GM21717 (cell line): ENCODE measurements around the gene TPCN2.

Source experiments
- ATAC-seq: cut with Tn5 transposase; IDR thresholded peaks from one replicate; pipeline ENCODE4 v1.9.1; 2021; ENCODE audit warnings: mild to moderate bottlenecking, moderate library complexity; ENCODE audit not compliant: unreplicated experiment

Gene TPCN2

DNA sequence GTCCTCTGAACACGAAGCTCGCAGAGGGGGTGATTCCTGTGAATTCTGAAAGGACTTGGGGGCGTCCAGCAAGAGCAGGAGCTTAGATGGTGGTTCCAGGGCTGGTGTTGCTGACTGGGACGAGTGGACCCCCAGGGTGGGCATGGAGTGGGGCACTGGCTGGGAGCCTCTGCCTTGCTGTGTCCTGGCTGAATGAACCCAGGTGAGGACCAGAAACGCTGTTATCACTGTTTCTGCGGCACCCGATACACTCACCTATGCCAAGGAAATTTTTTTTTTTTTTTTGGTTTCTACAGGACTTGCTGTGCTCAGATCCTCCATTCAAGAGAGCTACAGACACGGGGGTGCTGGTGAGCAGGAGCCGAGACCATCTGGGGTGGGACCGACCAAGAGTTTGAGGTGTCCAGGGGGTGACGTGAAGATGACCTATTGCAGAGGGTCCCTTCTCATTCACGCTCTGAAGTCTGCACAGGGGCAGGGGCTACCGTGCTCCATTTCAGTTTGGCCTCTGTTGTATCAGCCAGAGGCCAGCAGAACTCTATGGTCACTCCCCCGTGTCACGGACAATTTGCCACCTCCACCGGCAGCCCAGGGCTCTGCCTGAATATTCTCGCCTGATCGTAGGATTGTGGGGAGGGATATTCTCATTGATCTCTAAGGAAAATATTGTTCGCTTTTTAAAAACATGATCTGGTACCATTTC, 110.6 kb downstream of the TPCN2 start:
- no peak for ATAC-seq

DNA sequence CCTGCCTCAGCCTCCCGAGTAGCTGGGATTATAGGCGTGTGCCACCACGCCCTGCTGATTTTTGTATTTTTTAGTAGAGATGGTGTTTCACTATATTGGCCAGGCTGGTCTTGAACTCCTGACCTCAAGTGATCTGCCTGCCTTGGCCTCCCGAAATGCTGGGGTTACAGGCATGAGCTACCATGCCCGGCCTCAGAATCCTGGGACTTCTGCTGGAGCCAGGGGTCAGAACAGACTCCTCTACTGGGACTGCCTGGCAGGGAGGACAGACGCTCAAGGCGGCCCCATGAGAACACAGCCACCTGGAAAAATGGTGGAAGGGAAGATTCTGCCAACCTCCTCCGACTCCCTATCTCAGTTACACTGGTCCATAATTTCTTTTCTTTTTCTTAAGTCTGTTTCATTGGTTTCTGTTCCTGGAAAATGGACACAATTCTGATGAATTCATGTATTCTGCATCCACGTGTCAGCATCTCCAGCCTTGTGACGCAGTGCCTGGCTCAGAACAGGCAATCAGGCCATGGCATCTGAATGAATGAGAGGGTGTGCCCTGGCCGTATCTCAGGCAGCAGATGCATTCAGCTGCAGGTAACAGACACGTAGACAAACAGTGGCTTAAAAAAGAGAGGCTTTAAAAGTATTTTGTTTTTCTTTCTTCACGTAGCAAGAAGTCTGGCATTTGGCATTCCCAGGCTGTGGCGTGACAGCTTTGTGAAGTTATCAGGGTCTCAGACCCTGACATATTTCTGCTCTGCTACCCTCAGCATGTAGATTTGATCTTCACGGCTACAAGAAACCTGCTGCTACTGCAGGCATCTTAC, 111.8 kb downstream of the TPCN2 start:
- no peak for ATAC-seq

DNA sequence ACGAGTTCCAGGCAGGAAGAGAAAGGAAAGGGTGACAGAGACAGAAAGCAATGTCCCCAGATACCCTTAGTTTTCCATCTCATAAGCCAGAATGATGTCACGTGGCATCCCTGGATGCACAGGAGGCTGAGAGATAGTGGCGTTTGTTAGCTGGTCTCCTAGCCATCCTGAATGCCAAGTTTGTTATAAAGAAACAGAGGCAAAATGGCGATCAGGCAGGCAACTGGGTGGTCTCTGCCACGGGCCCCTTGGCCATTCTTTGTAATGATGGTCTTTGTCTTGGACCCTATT, 112.3 kb downstream of the TPCN2 start:
- no peak for ATAC-seq

DNA sequence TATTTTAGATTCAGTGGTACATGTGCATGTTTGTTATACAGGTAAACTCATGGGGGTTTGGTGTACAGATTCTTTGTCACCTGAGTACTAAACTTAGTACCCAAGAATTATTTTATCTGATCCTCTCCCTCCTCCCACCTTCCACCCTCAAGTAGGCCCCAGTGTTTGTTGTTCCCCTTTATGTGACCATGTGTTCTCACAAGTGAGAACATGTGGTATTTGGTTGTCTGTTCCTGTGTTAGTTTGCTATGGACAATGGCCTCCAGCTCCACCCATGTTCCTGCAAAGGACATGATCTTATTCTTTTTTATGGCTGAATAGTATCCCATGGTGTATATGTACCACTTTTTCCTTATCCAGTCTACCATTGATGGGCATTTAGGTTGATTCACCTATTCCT, 113.8 kb downstream of the TPCN2 start:
- ATAC-seq = no peak

DNA sequence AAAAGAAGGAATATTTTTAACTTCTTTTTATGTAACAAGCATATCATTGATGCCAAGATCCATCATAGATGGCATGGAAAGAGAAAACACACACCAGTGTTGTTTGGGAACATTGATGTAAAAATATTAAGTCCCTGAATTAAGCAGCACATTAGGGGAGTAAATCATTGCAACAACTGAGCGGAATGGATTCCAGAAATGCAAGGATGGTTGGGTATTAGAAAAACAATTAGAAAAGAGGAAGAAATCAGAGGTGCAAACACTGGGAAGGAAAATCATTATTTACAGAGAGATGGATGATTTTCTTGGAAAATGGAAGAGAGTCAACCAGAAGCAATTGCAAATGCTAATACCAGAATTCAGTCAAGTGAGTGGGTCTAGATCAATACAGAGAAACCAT, 115.1 kb downstream of the TPCN2 start:
- ATAC-seq = no peak

DNA sequence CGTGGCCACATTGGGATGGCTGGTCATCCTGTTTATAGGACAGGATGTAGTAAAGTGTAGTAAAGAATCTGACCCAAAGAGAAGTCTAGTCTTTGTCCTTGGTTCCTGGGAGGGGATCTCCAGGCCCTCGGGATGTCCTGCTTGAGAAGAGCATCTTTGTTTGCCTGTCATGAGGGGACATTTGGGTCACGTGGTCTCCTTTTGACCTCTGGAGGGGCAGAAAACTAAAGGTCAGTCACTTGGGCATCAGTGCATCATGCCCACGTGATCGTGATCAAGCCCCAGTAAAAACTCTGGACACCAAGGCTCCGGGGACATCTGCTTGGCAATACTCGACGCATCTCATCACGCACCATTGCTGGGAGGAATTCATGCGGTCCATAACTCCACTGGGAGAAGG, 116.1 kb downstream of the TPCN2 start:
- no peak for ATAC-seq

DNA sequence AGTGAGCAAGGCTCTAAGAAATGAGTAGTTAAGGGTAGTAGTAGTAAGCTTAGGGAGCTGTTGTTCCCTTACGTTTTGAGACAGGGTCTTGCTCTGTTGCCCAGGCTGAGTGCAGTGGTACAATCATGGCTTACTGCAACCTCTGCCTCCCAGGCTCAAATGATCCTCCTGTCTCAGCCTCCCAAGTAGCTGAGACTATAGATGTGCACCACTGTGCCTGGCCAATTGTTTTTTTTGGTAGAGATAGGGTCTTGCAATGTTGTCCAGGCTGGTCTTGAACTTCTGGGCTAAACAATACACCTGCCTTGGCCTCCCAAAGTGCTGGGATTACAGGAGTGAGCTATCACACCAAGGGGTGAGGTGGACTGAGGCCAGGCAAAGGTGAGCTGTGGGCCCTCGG, 117.0 kb downstream of the TPCN2 start:
- no peak for ATAC-seq

DNA sequence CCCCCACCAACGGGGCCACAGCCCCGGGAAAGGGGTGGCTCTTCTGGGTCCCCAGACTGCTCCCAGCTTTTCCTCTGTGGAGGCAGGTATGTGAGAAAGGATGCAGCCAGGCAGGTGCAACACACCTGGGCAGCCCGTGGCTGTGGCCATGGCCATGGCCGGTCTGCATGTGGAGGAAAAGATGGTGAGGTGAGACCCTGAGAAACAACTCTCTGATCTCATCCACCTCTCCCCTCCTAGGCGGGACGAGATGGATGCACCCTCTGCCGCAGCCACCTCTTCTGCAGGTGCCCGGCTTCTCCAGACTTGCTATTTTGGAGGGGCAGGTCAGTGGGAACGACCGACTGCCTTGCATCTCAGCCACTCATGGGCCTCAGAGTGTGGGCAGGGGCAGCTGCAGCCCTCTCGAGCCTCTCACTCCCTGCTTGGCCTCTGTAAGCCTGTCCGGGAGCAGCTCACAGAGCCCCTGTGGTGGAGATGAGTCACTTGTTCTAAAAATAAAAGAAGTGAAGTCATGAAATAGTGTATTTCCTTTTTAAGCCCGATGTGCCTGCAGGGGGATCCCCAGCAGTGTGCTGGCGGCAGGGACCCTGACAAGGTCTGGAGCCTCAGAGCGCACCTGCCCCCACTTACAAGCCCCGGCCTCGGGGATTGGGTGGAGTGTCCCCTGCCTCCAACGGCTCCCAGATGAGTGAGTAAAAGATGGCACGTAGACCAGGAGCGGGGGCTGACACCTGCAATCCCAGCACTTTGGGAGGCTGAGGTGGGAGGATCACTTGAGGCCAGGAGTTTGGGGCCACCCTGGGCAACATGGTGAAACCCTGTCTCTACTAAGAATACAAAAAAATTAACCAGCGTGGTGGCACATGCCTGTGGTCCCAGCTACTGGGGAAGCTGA, 117.7 kb downstream of the TPCN2 start:
- peak; percentile 80 for ATAC-seq

DNA sequence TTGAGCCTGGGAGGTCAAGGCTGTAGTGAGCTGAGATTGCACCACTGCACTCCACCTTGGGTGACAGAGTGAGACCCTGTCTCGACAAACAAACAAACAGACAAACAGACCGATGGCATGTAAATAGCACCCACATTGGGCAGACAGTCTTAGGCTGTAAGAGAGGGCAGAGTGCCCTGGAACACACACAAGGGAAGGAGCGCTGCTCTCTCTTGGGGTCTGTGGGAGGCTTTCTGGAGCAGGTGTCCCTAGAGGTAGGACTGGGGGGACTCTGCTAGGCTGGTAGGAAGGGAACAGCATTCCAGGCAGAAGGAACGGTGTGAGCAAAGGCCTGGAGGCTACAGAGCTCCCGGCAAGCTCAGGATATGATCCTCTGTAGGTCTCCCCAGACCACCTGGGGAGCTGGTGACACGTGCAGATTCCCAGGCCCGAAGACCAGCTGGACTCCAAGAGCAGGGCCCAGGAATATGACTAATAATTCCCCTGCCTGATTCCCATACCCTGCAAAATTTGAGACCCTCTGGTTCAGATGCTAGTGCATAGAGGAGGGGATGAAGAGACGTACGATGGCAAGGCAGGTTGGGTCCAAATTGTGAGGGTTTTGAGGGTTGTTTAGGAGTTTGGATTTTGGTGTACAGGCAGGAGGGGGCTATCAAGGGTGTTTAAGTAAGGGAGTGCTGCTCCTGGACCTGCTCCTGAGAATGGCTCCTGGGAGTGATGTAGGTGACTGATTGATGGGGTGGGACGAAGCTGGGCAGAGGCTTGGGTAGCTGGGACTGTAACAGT, 118.6 kb downstream of the TPCN2 start:
- peak; percentile 9 for ATAC-seq

DNA sequence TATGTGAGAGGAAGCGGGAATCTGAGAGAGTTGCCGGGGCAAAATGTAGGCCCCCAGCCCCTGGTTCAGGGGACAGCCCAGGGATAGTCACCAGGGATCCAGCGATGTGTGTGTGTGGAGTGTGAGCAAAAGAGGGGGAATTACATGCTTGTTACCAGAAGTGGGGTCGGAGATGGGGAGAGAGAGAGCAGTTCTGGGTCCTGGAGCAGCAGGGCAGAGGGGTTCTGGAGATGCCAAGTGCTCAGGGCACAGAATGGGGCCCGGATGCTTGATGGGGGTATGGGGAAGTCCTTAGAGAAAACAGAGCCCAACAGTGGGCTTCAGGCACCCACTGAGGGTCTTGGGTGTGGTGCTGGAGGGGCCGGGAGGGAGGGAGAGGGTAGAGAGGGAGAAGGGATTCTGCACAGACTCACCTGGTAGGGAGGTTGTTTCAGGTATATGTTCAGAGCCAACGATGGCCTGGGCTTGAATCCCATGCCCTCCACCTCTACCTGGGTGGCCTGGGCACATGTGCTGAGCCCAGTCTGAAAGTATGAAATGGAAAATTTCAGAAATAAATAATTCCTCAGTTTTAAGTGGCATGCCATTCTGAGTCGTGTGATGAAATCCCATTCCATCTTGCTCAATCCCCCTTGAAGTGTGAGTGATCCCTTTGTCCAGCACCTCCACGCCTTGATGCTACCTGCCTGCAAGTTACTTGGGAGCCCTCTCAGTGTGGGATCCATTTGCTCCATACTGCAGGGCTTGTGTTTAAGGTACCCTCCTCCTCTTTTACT, 119.4 kb downstream of the TPCN2 start:
- ATAC-seq = no peak

DNA sequence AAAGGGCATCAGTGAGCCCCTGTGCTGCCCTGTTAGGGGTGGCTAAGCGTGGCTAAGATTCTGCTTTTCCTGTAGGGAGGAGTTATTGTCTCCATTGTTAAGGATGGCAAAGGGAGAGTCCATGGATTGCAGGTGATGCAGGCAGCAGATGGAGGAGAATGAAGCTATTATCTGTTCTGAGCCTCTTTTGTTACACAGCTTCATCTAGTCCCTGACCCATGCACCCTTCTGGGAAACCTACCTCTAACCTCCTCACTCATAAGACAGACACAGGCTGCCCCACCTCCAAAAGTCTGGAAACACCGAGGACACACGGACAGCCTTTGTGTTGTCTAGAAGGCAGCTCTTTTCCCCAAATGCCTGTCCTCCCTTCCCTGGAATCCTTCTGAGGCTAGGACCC, 120.7 kb downstream of the TPCN2 start:
- no peak for ATAC-seq

DNA sequence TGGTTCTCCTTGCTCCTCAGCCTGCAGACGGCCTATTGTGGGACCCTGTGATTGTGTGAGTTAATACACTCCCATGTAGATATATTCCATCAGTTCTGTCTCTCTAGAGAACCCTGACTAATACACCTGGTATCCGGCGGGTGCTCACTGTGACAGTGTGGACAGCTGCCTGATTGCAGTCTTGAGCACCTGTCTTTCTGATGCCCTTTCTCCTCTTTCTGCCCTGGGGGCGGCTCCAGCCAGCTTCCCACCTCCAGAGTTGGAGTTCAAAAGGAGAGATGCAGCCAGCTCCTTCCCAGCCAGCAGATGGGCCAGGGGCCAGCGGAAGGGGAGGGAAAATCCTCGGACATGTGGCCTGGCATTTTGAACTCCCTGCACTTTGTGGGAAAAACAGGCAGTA, 122.0 kb downstream of the TPCN2 start:
- no peak for ATAC-seq

DNA sequence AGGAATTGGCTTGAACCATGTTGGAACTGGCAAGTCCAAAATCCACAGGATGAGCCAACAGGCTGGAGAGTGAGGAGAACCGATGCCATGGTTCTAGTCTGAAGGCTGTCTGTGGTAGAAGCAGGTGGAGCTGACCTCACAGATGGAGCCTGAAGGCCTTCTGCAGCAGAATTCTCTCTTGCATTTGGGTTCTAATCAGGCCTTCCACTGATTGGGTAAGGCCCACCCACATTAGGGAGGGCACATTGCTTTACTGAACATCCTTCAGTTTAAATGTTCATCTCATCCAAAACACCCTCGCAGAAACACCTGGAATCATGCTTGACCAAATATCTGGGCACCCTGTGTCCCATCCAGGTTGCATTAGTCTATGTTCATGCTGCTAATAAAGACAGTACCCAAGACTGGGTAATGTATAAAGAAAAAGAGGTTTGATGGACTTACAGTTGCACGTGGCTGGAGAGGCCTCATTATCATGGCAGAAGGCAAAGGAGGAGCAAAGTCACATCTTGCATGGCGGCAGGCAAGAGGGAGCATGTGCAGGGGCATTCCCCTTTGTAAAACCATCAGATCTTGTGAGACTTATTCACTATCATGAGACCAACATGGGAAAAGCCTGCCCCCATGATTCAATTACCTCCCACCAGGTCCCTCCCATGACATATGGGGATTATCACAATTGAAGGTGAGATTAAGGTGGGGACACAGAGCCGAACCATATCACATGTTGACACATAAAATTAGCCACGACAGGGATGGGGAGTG, 122.9 kb downstream of the TPCN2 start:
- no peak for ATAC-seq

DNA sequence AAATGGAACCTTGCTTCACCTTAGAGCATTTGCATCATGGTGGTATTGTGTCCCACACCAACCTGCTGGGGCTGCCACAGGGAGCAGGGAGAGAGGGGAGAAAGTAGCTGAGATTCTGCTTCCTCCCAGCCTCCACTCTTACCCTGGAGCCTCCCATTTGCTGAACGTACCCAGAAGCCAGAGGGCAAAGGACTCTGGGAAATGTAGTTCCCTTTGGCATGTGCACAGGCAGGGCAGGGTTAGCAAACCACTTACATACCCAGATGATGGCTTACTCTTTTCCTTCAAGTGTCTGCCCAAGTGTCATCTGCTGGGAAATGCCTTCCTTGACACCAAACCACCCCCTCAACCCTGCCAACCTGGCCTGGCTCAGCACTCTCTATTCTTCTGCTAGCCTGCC, 123.9 kb downstream of the TPCN2 start:
- no peak for ATAC-seq

DNA sequence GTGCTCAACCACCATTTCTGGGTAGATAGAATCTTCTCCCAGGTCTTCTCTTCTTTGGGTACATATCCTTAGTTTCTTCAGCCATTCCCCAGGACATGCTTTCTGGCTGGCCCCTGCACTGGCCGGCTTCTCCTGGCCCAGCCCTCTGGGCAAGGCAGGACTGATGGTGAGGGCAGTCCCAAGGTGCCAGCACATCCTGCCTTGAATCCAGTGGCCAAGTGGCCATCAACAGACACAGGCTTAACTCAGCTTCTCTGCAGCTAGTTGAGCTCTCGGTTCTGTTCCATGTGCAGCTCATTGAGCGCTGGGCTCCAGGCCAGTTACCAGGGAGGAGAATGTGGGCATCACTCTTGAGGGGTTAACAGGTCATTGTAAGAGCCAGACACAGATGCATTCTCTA, 124.6 kb downstream of the TPCN2 start:
- ATAC-seq = no peak

DNA sequence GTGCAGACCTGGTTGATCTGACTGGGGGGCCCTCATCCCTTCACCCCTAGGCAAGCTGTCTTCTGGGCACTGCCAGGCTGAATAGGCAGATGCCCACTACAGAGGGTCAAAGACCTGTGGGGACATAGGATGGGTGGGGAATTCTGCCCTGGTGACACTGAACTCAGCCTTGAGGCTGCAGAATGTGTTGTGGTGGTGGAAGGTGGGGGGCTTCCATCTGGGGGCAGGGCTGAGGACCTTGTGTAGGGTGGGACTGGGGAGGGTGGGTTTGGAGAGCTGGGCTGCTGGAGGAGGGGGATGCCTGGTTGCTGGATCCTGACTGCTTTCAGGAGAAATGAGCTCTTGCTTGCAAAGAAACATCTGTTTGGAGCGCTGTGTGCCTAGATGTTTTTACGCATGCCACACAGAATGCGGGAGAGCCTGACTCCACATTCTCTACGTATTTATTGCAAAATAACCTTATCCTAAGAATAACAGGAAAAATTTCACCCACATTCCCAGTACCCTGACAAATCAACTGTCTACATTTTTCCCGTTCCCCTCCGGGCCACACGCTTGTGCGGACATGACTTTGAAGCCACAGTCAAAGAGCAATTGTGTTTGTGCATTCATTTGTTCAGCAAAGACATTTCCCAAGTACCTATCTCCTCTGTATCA, 125.3 kb downstream of the TPCN2 start:
- ATAC-seq = no peak

DNA sequence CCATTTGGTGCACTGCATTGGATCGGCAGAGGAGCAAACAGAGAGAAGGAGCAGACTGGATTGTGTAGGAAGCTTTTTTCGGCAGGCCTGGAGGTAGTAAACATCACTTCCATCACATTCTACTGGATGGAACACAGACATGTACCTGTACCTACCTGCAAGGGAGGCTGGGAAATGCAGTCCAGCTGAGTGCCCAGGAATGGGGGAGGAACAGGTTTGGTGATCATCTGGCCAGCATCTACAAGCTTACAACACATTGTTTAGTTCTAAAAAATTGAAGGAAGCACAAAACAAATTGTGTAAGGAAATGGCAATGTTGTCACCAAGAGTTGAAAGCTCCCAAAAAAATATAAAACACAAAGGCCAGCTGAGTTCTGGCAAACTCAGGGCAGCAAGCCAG, 126.1 kb downstream of the TPCN2 start:
- ATAC-seq = no peak

DNA sequence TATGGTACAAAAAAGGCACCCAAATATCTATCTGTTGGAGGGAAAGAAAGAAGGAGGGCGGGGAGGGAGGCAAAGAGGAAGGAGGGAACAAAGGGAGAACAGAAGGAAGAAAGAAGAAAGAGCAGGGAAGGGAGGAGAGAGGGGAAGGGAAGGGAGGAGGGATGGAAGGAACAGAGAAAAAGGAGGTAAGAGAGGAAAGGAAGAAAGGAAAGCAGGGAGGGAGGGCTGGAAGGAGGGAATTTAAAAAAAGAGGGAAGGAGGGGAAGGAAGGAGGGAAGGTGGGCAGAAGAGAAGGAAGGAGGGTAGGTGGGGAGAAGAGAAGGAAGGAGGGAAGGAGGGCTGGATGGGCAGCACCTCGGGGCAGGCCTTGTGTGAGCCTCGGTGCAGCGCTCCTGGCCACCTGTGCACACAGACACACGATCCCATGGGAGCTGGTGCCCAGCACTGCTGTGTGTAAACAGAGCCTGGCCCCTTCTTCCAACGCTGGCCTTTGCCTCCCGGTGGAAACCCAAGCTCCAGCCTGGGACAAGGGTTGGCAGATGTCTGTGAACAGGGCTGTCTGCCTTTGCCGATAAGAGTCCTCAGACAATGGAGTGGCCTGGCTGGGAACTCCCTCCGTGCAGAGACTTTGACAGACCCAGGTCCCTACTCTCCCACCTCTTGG, 130.2 kb downstream of the TPCN2 start:
- no peak for ATAC-seq
